ENCODE measurements around the gene ELOB.

The ELOB gene

GRCh38 chr16:2752035-2752849 is 24.8 kb downstream of the ELOB start, which contains the start of gene SRRM2:
SRRM2 (plus strand) TSS chr16:2752638; CDS start chr16:2756365, 3,727 bp downstream.
- Histone ChIP-seq H3F3A (ENCODE audit: low read depth) (no peaks in the 10 kb centered on the region), H3K4me2 (ENCODE audit: low read depth, low read length, poor library complexity, severe bottlenecking) (peak within 1 kb of the TSS; percentile 98), H3K79me2 (ENCODE audit: insufficient read depth, low read length) (peaks cover 56% of the 10 kb centered on the region), H3K9ac (ENCODE audit: low read depth, low read length, poor library complexity, severe bottlenecking) (peak within 1 kb of the TSS; percentile 99), H3K27me3 (ENCODE audit: insufficient read depth, low read length, poor library complexity, severe bottlenecking) (no peaks in the 10 kb centered on the region), H3K9me2 (replicated peaks; ENCODE audit: low read depth, low read length) (no peaks in the 10 kb centered on the region), H3K36me3 (ENCODE audit: insufficient read depth, low read length) (peaks cover 5% of the 10 kb centered on the region; the same call in 1 of the 2 replicates), H2AFZ (ENCODE audit: low read length) (peak within 1 kb of the TSS; percentile 72), H4K20me1 (ENCODE audit: insufficient read depth, low read length, poor library complexity, severe bottlenecking) (peaks cover 40% of the 10 kb centered on the region), H3K9me3 (ENCODE audit: insufficient read depth, low read depth, low read length) (no peaks in the 10 kb centered on the region), H3K4me3 (ENCODE audit: low read length, poor library complexity, severe bottlenecking) (peak within 1 kb of the TSS; percentile 97), H3K4me1 (ENCODE audit: insufficient read depth, low read length, poor library complexity, severe bottlenecking) (peaks cover 25% of the 10 kb centered on the region)
- TF ChIP-seq EZH2phosphoT487 (IDR thresholded peaks at IDR 0.05; ENCODE audit: borderline replicate concordance) = no peak
- TF ChIP-seq, protein P1, sequence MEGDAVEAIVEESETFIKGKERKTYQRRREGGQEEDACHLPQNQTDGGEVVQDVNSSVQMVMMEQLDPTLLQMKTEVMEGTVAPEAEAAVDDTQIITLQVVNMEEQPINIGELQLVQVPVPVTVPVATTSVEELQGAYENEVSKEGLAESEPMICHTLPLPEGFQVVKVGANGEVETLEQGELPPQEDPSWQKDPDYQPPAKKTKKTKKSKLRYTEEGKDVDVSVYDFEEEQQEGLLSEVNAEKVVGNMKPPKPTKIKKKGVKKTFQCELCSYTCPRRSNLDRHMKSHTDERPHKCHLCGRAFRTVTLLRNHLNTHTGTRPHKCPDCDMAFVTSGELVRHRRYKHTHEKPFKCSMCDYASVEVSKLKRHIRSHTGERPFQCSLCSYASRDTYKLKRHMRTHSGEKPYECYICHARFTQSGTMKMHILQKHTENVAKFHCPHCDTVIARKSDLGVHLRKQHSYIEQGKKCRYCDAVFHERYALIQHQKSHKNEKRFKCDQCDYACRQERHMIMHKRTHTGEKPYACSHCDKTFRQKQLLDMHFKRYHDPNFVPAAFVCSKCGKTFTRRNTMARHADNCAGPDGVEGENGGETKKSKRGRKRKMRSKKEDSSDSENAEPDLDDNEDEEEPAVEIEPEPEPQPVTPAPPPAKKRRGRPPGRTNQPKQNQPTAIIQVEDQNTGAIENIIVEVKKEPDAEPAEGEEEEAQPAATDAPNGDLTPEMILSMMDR (conservative IDR thresholded peaks at IDR 0.05; ENCODE audit: low read length) = no peak

GRCh38 chr16:2751577-2752034 is 25.5 kb downstream of the ELOB start:
- Histone ChIP-seq H3K79me2 (ENCODE audit: insufficient read depth, low read length) (peaks cover 50% of the 10 kb centered on the region), H4K20me1 (ENCODE audit: insufficient read depth, low read length, poor library complexity, severe bottlenecking) (peaks cover 33% of the 10 kb centered on the region), H3F3A (ENCODE audit: low read depth) (no peaks in the 10 kb centered on the region), H3K4me3 (ENCODE audit: low read length, poor library complexity, severe bottlenecking) (peak overlapping the region; percentile 97), H3K4me1 (ENCODE audit: insufficient read depth, low read length, poor library complexity, severe bottlenecking) (peaks cover 25% of the 10 kb centered on the region), H2AFZ (ENCODE audit: low read length) (peak overlapping the region; percentile 30; the same call in 1 of the 2 replicates), H3K27me3 (ENCODE audit: insufficient read depth, low read length, poor library complexity, severe bottlenecking) (no peaks in the 10 kb centered on the region), H3K36me3 (ENCODE audit: insufficient read depth, low read length) (no peaks in the 10 kb centered on the region), H3K9me3 (ENCODE audit: insufficient read depth, low read depth, low read length) (no peaks in the 10 kb centered on the region), H3K4me2 (ENCODE audit: low read depth, low read length, poor library complexity, severe bottlenecking) (peak overlapping the region; percentile 96), H3K9ac (ENCODE audit: low read depth, low read length, poor library complexity, severe bottlenecking) (peak overlapping the region; percentile 99), H3K9me2 (replicated peaks; ENCODE audit: low read depth, low read length) (no peaks in the 10 kb centered on the region)
- TF ChIP-seq, protein P1 (conservative IDR thresholded peaks at IDR 0.05; ENCODE audit: low read length) = no peak
- TF ChIP-seq EZH2phosphoT487 (IDR thresholded peaks at IDR 0.05; ENCODE audit: borderline replicate concordance) = no peak

DNA sequence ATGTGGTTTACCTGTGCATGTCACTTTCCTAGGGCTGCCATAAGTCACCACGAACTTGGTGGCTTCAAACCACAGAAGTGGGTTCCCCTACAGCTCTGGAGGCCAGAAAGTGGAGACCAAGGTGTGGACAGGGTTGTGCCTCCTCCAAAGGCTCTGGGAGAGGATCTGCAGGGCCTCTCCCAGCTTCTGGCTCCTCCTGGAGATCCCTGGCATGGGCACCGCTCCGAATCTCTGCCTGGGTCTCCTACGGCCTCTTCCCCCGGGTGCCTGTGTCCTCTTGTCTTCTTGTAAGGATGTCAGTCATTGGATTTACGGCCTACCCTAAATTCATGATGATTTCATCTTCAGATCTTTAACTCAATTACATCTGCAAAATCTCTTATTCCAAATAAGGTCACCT is 27.1 kb downstream of the ELOB start:
- no peak overlapping the region for H2AFZ ChIP-seq (ENCODE audit: low read length)
- H3K4me3 ChIP-seq (ENCODE audit: low read length, poor library complexity, severe bottlenecking) = no peak overlapping the region
- no peaks in the 10 kb centered on the region for H3K36me3 ChIP-seq (ENCODE audit: insufficient read depth, low read length)
- H4K20me1 ChIP-seq (ENCODE audit: insufficient read depth, low read length, poor library complexity, severe bottlenecking) = peaks cover 16% of the 10 kb centered on the region
- TF ChIP-seq, protein P1 (conservative IDR thresholded peaks at IDR 0.05; ENCODE audit: low read length) = no peak
- TF ChIP-seq EZH2phosphoT487 (IDR thresholded peaks at IDR 0.05; ENCODE audit: borderline replicate concordance) = no peak
- H3K27me3 ChIP-seq (ENCODE audit: insufficient read depth, low read length, poor library complexity, severe bottlenecking) = no peaks in the 10 kb centered on the region
- H3K9me3 ChIP-seq (ENCODE audit: insufficient read depth, low read depth, low read length) = no peaks in the 10 kb centered on the region
- H3K9me2 ChIP-seq (replicated peaks; ENCODE audit: low read depth, low read length) = no peaks in the 10 kb centered on the region
- H3K9ac ChIP-seq (ENCODE audit: low read depth, low read length, poor library complexity, severe bottlenecking) = no peak overlapping the region
- peaks cover 33% of the 10 kb centered on the region for H3K79me2 ChIP-seq (ENCODE audit: insufficient read depth, low read length)
- no peak overlapping the region for H3K4me2 ChIP-seq (ENCODE audit: low read depth, low read length, poor library complexity, severe bottlenecking)
- no peaks in the 10 kb centered on the region for H3F3A ChIP-seq (ENCODE audit: low read depth)
- H3K4me1 ChIP-seq (ENCODE audit: insufficient read depth, low read length, poor library complexity, severe bottlenecking) = peaks cover 14% of the 10 kb centered on the region
